HG03103 (cell line): ENCODE results near the gene PTX3.

Source experiments
- ATAC-seq: cut with Tn5 transposase; IDR thresholded peaks from one replicate; pipeline ENCODE4 v1.9.1; 2021; ENCODE audit warnings: low read depth; ENCODE audit not compliant: unreplicated experiment

The PTX3 gene

GRCh38 chr3:157471064-157471463, 34.4 kb downstream of the PTX3 start:
- no peak for ATAC-seq

DNA sequence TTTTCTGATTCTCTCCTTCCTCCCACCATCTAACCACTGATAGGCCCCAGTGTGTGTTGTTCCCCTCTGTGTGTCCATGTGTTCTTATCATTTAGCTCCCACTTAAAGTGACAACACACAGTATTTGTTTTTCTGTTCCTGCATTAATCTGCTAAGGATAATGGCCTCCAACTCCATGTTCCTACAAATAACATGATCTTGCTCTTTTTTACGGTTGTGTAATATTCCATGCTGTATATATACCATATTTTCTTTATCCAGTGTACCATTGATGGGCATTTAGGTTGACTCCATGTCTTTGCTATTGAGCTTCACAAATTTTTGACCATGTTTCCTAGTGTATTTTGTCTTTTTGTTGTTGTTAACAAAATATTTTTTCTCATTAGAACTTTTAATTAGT, 36.0 kb downstream of the PTX3 start:
- no peak for ATAC-seq

DNA sequence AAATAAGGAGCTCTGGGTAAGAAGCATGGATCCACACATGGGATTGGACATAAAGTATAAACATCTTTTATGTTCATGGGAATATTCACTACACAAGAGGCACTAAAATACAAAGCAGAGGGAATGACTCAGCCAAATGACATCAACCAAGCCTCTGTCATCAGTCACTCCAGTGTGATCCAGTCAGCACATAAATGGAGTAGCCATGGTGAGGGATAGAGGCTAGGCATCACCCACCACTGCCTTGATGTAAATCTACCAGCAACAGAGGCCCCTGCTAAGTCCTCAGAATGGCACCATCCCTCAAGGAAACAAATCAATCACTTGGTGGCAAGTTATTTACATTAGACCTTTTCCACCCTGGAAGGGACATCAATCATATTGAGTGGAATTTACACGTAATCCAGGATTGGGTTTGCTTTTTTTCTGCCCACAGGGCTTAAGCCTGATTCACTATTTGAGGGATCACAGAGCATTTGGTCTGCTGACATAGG, 39.3 kb downstream of the PTX3 start:
- ATAC-seq, result no peak

DNA sequence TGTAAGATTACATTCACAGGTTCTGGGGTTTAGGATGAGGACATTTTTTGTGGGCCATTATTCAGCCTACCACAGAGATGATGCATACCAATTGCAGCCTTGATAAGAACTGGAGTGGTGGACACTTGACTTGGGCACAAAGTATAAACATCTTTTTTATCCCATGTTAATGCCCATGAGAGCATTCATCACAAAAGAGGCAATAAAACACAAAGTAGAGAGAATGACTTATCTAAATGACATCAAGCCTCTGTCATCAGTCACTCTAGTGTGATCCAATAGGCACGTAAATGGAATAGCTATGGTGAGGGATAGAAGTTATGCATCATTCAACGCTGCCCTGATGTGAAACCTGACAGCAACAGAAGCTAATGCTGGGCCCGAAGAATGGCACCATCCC, 40.8 kb downstream of the PTX3 start:
- no peak for ATAC-seq

GRCh38 chr3:157479464-157480243, 43.0 kb downstream of the PTX3 start:
- no peak for ATAC-seq

DNA sequence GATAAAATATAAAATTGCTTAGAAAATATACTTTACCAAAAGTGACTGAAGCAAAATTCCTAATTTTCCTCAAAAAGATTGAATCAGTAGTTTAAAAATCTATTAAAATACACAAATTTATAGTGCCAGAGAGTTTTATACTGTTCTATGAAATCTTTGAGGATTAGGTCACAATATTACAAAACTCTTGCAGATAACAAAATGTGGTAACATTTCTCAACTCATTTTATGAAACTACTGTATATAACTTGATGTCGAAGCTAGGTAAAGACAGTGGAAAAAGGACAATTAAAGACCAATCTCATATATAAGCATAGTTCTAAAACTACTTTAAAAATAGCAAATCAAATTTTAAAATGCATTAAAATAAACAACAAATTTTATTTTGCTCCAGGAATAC, 50.7 kb downstream of the PTX3 start:
- ATAC-seq, result no peak

- no peak for ATAC-seq
These were observed 51.5 kb downstream of the PTX3 start for GRCh38 chr3:157488144-157488543.

GRCh38 chr3:157491136-157491535, 54.5 kb downstream of the PTX3 start:
- no peak for ATAC-seq
